ENCODE measurements around the gene CORO1C.

The CORO1C gene

GRCh38 chr12:108610336-108610815 is 120.9 kb downstream of the CORO1C start:
- Histone ChIP-seq H3K36me3 (ENCODE audit: control insufficient read depth in 2 of 2, insufficient read depth in 2 of 2, low read length in 2 of 2) (no peaks in the 10 kb centered on the region), H3K9ac (ENCODE audit: low read depth in 1 of 2, low read length in 2 of 2) (no peak overlapping the region), H3K27me3 (ENCODE audit: control insufficient read depth in 2 of 2, insufficient read depth in 2 of 2, low read length in 2 of 2) (no peaks in the 10 kb centered on the region), H3K4me3 (ENCODE audit: low read length in 2 of 2) (no peak overlapping the region), H3K4me1 (ENCODE audit: control insufficient read depth in 2 of 2, insufficient read depth in 2 of 2, low read length in 2 of 2) (peaks cover 0 to 2% of the 10 kb centered on the region in 2 donors), H3K9me3 (ENCODE audit: control insufficient read depth in 2 of 2, low read length in 2 of 2) (no peaks in the 10 kb centered on the region), H3K27ac (ENCODE audit: low read depth in 2 of 2, low read length in 2 of 2) (peak overlapping the region; percentile 10 to 23)

- H3K4me3 ChIP-seq (ENCODE audit: low read length in 2 of 2): no peak overlapping the region
- no peak overlapping the region for H3K9ac ChIP-seq (ENCODE audit: low read depth in 1 of 2, low read length in 2 of 2)
- no peaks in the 10 kb centered on the region for H3K36me3 ChIP-seq (ENCODE audit: control insufficient read depth in 2 of 2, insufficient read depth in 2 of 2, low read length in 2 of 2)
- H3K9me3 ChIP-seq (ENCODE audit: control insufficient read depth in 2 of 2, low read length in 2 of 2): no peaks in the 10 kb centered on the region
- peak overlapping the region; percentile 10 to 23 for H3K27ac ChIP-seq (ENCODE audit: low read depth in 2 of 2, low read length in 2 of 2)
- H3K27me3 ChIP-seq (ENCODE audit: control insufficient read depth in 2 of 2, insufficient read depth in 2 of 2, low read length in 2 of 2): no peaks in the 10 kb centered on the region
- peaks cover 0 to 2% of the 10 kb centered on the region in 2 donors for H3K4me1 ChIP-seq (ENCODE audit: control insufficient read depth in 2 of 2, insufficient read depth in 2 of 2, low read length in 2 of 2)
Observed at GRCh38 chr12:108609537-108610335, 121.6 kb downstream of the CORO1C start.

DNA sequence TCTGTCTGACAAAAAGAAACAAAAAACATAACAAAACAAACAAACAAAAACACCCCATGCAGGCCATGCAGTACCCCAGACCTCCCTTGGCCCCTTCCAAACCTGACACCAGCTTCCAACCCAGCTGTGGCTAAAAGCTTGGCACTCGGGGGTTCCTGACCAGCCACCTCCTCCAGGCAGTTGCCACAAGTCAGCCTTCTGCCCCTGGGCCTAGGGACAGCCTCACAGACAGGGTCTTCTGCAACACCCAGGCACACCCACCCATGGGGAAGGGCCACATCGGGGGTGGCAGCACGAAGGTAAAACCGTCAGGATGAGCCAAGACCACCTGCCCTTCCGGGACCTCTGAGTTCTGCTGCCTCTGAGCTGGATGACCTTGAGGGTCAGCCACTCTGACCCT is 122.7 kb downstream of the CORO1C start:
- Histone ChIP-seq H3K9me3 (ENCODE audit: control insufficient read depth in 2 of 2, low read length in 2 of 2) (no peaks in the 10 kb centered on the region), H3K4me1 (ENCODE audit: control insufficient read depth in 2 of 2, insufficient read depth in 2 of 2, low read length in 2 of 2) (peaks cover 0 to 2% of the 10 kb centered on the region in 2 donors), H3K36me3 (ENCODE audit: control insufficient read depth in 2 of 2, insufficient read depth in 2 of 2, low read length in 2 of 2) (no peaks in the 10 kb centered on the region), H3K9ac (ENCODE audit: low read depth in 1 of 2, low read length in 2 of 2) (no peak overlapping the region), H3K27me3 (ENCODE audit: control insufficient read depth in 2 of 2, insufficient read depth in 2 of 2, low read length in 2 of 2) (no peaks in the 10 kb centered on the region), H3K4me3 (ENCODE audit: low read length in 2 of 2) (no peak overlapping the region), H3K27ac (ENCODE audit: low read depth in 2 of 2, low read length in 2 of 2) (no peak overlapping the region)

DNA sequence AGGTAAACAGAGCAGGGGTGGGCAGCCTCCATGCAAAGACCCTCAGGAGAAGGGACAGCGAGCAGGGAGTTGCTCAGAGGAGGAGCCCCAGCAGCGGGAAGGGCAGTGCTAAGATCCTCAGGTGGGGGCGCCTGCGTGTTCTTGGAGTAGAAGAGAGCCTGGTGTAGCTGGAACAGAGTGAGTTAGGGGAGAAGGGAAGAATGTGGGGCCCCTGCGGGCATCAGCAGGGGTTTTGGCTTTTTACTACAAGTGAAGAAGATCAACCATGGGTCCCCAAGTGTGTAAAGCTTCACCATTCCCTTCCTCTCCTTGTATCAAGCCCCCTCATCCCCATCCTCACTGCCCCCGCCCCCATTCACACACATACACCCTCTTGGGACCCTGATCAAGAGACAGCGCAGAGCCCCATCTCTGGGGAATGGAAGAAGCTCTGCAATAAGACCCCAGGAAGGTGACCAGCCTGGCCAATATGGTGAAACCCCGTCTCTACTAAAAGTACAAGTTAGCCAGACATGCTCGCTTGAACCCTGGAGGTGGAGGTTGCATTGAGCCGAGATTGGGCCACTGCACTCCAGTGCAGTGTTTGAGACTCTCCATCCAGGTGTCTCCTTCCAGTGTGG is 123.2 kb downstream of the CORO1C start:
- Histone ChIP-seq H3K27ac (ENCODE audit: low read depth in 2 of 2, low read length in 2 of 2) (no peak overlapping the region), H3K9ac (ENCODE audit: low read depth in 1 of 2, low read length in 2 of 2) (no peak overlapping the region), H3K27me3 (ENCODE audit: control insufficient read depth in 2 of 2, insufficient read depth in 2 of 2, low read length in 2 of 2) (no peaks in the 10 kb centered on the region), H3K4me3 (ENCODE audit: low read length in 2 of 2) (no peak overlapping the region), H3K9me3 (ENCODE audit: control insufficient read depth in 2 of 2, low read length in 2 of 2) (no peaks in the 10 kb centered on the region), H3K4me1 (ENCODE audit: control insufficient read depth in 2 of 2, insufficient read depth in 2 of 2, low read length in 2 of 2) (peaks cover 0 to 2% of the 10 kb centered on the region in 2 donors), H3K36me3 (ENCODE audit: control insufficient read depth in 2 of 2, insufficient read depth in 2 of 2, low read length in 2 of 2) (no peaks in the 10 kb centered on the region)

GRCh38 chr12:108606492-108606891 is 124.8 kb downstream of the CORO1C start:
- no peaks in the 10 kb centered on the region for H3K36me3 ChIP-seq (ENCODE audit: control insufficient read depth in 2 of 2, insufficient read depth in 2 of 2, low read length in 2 of 2)
- no peak overlapping the region for H3K9ac ChIP-seq (ENCODE audit: low read depth in 1 of 2, low read length in 2 of 2)
- H3K4me3 ChIP-seq (ENCODE audit: low read length in 2 of 2): no peak overlapping the region
- no peaks in the 10 kb centered on the region for H3K27me3 ChIP-seq (ENCODE audit: control insufficient read depth in 2 of 2, insufficient read depth in 2 of 2, low read length in 2 of 2)
- H3K9me3 ChIP-seq (ENCODE audit: control insufficient read depth in 2 of 2, low read length in 2 of 2): no peaks in the 10 kb centered on the region
- H3K4me1 ChIP-seq (ENCODE audit: control insufficient read depth in 2 of 2, insufficient read depth in 2 of 2, low read length in 2 of 2): no peaks in the 10 kb centered on the region
- no peak overlapping the region for H3K27ac ChIP-seq (ENCODE audit: low read depth in 2 of 2, low read length in 2 of 2)

GRCh38 chr12:108605690-108606406 is 125.5 kb downstream of the CORO1C start:
- H3K4me3 ChIP-seq (ENCODE audit: low read length in 2 of 2): no peak overlapping the region
- no peak overlapping the region for H3K9ac ChIP-seq (ENCODE audit: low read depth in 1 of 2, low read length in 2 of 2)
- H3K36me3 ChIP-seq (ENCODE audit: control insufficient read depth in 2 of 2, insufficient read depth in 2 of 2, low read length in 2 of 2): no peaks in the 10 kb centered on the region
- no peaks in the 10 kb centered on the region for H3K27me3 ChIP-seq (ENCODE audit: control insufficient read depth in 2 of 2, insufficient read depth in 2 of 2, low read length in 2 of 2)
- H3K27ac ChIP-seq (ENCODE audit: low read depth in 2 of 2, low read length in 2 of 2): no peak overlapping the region
- no peaks in the 10 kb centered on the region for H3K9me3 ChIP-seq (ENCODE audit: control insufficient read depth in 2 of 2, low read length in 2 of 2)
- H3K4me1 ChIP-seq (ENCODE audit: control insufficient read depth in 2 of 2, insufficient read depth in 2 of 2, low read length in 2 of 2): no peaks in the 10 kb centered on the region

- Histone ChIP-seq H3K9me3 (ENCODE audit: control insufficient read depth in 2 of 2, low read length in 2 of 2) (no peaks in the 10 kb centered on the region), H3K36me3 (ENCODE audit: control insufficient read depth in 2 of 2, insufficient read depth in 2 of 2, low read length in 2 of 2) (no peaks in the 10 kb centered on the region), H3K9ac (ENCODE audit: low read depth in 1 of 2, low read length in 2 of 2) (no peak overlapping the region), H3K27me3 (ENCODE audit: control insufficient read depth in 2 of 2, insufficient read depth in 2 of 2, low read length in 2 of 2) (no peaks in the 10 kb centered on the region), H3K4me1 (ENCODE audit: control insufficient read depth in 2 of 2, insufficient read depth in 2 of 2, low read length in 2 of 2) (no peaks in the 10 kb centered on the region), H3K4me3 (ENCODE audit: low read length in 2 of 2) (no peak overlapping the region), H3K27ac (ENCODE audit: low read depth in 2 of 2, low read length in 2 of 2) (no peak overlapping the region)
Observed at GRCh38 chr12:108605000-108605689, 126.2 kb downstream of the CORO1C start.

GRCh38 chr12:108604208-108604941 is 126.9 kb downstream of the CORO1C start:
- no peak overlapping the region for H3K4me3 ChIP-seq (ENCODE audit: low read length in 2 of 2)
- no peak overlapping the region for H3K27ac ChIP-seq (ENCODE audit: low read depth in 2 of 2, low read length in 2 of 2)
- no peaks in the 10 kb centered on the region for H3K27me3 ChIP-seq (ENCODE audit: control insufficient read depth in 2 of 2, insufficient read depth in 2 of 2, low read length in 2 of 2)
- H3K9ac ChIP-seq (ENCODE audit: low read depth in 1 of 2, low read length in 2 of 2): no peak overlapping the region
- no peaks in the 10 kb centered on the region for H3K4me1 ChIP-seq (ENCODE audit: control insufficient read depth in 2 of 2, insufficient read depth in 2 of 2, low read length in 2 of 2)
- no peaks in the 10 kb centered on the region for H3K36me3 ChIP-seq (ENCODE audit: control insufficient read depth in 2 of 2, insufficient read depth in 2 of 2, low read length in 2 of 2)
- no peaks in the 10 kb centered on the region for H3K9me3 ChIP-seq (ENCODE audit: control insufficient read depth in 2 of 2, low read length in 2 of 2)

DNA sequence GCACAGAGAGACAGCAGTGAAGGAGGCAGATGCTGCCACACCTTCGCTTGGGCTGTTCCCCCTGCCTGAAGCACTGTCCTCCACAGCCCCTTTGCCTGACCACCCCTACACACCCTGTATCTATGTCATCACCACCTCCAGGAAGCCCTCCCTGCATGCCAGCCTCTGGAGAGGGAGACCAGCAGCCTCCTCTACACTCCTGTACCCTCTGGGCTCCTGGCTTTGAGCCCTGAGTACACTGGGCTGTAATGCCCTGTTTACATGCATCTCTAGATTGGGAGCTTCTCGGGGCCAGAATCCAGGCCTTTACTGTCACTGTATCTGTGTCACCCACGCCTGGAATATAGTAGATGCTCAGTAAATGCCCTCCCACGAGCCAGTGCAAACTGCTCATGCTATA is 127.6 kb downstream of the CORO1C start:
- H3K36me3 ChIP-seq (ENCODE audit: control insufficient read depth in 2 of 2, insufficient read depth in 2 of 2, low read length in 2 of 2): no peaks in the 10 kb centered on the region
- H3K4me3 ChIP-seq (ENCODE audit: low read length in 2 of 2): no peak overlapping the region
- H3K4me1 ChIP-seq (ENCODE audit: control insufficient read depth in 2 of 2, insufficient read depth in 2 of 2, low read length in 2 of 2): no peaks in the 10 kb centered on the region
- H3K9me3 ChIP-seq (ENCODE audit: control insufficient read depth in 2 of 2, low read length in 2 of 2): no peaks in the 10 kb centered on the region
- H3K9ac ChIP-seq (ENCODE audit: low read depth in 1 of 2, low read length in 2 of 2): no peak overlapping the region
- no peak overlapping the region for H3K27ac ChIP-seq (ENCODE audit: low read depth in 2 of 2, low read length in 2 of 2)
- no peaks in the 10 kb centered on the region for H3K27me3 ChIP-seq (ENCODE audit: control insufficient read depth in 2 of 2, insufficient read depth in 2 of 2, low read length in 2 of 2)
